SU-DHL-6 (cell line): ENCODE results near the gene OXA1L.

Experiments
- H2AFZ ChIP-seq: fragments of 200-600 bp; sonication (generic); 2 replicates; pipeline ENCODE4 v1.6.1; 2014; ENCODE audit warnings: low read depth, mild to moderate bottlenecking, moderate library complexity, mixed read lengths, antibody characterized with exemption, low read length; ENCODE audit not compliant: severe bottlenecking
- H3F3A ChIP-seq: fragments of 200-600 bp; shearing (Covaris generic); 2 replicates; pipeline ENCODE4 v1.6.0; 2016; ENCODE audit warnings: antibody characterized with exemption, mild to moderate bottlenecking; ENCODE audit not compliant: insufficient read depth
- H3K27ac ChIP-seq: fragments of 200-600 bp; sonication (generic); 2 replicates; pipeline ENCODE4 v1.5.1; 2016; ENCODE audit warnings: low read depth, mild to moderate bottlenecking, low read length, moderate library complexity, mixed read lengths
- H3K27me3 ChIP-seq: fragments of 200-600 bp; sonication (generic), shearing (Covaris generic); 2 replicates; pipeline ENCODE4 v1.6.0; 2014; ENCODE audit warnings: mild to moderate bottlenecking, low read length
- H3K36me3 ChIP-seq: fragments of 200-600 bp; sonication (generic); 2 replicates; pipeline ENCODE4 v1.6.1; 2014; ENCODE audit warnings: mild to moderate bottlenecking, low read length, mixed read lengths
- H3K4me2 ChIP-seq: fragments of 300-600, 200-600 bp; shearing (Covaris generic), sonication (generic); 2 replicates; pipeline ENCODE4 v1.6.0; 2014; ENCODE audit warnings: low read length, low read depth, mild to moderate bottlenecking; ENCODE audit not compliant: poor library complexity, severe bottlenecking
- H3K4me3 ChIP-seq: fragments of 200-600 bp; sonication (generic); 2 replicates; pipeline ENCODE4 v1.5.1; 2014; ENCODE audit warnings: antibody characterized with exemption, low read length, mild to moderate bottlenecking, mixed read lengths; ENCODE audit not compliant: insufficient read depth, poor library complexity, severe bottlenecking
- H3K79me2 ChIP-seq: fragments of 200-600 bp; sonication (generic); 2 replicates; pipeline ENCODE4 v1.6.1; 2014; ENCODE audit warnings: mild to moderate bottlenecking, low read length, moderate library complexity; ENCODE audit not compliant: insufficient read depth
- H3K9ac ChIP-seq: fragments of 200-600 bp; sonication (generic); 2 replicates; pipeline ENCODE4 v1.7.0; 2014; ENCODE audit warnings: mild to moderate bottlenecking, low read length
- H3K9me2 ChIP-seq: fragments of 200-600 bp; sonication (generic); replicated peaks from 2 replicates; pipeline ENCODE4 v1.6.1; 2014; ENCODE audit warnings: low read length; ENCODE audit not compliant: insufficient read depth
- H3K9me3 ChIP-seq: fragments of 200-600 bp; sonication (generic); 2 replicates; pipeline ENCODE4 v1.6.1; 2014; ENCODE audit warnings: low read length, mixed read lengths; ENCODE audit not compliant: insufficient read depth
- H4K20me1 ChIP-seq: fragments of 200-600 bp; sonication (generic); 2 replicates; pipeline ENCODE4 v1.6.1; 2014; ENCODE audit warnings: low read depth, mild to moderate bottlenecking, antibody characterized with exemption, low read length, moderate library complexity, mixed read lengths
- EZH2phosphoT487 ChIP-seq: fragments of 200-600 bp; sonication (generic), shearing (Covaris generic); conservative IDR thresholded peaks from 2 replicates; pipeline ENCODE4 v1.6.1; 2018; ENCODE audit warnings: mild to moderate bottlenecking, antibody characterized with exemption, low read length, moderate library complexity, mixed read lengths
- TF ChIP-seq, protein P1 (sequence below): fragments of 200-600 bp; sonication (generic); IDR thresholded peaks from one replicate; pipeline ENCODE4 v1.5.1; 2017; ENCODE audit warnings: antibody characterized with exemption, mild to moderate bottlenecking, low read length, moderate library complexity; ENCODE audit not compliant: insufficient read depth, poor library complexity, severe bottlenecking

The OXA1L gene

DNA sequence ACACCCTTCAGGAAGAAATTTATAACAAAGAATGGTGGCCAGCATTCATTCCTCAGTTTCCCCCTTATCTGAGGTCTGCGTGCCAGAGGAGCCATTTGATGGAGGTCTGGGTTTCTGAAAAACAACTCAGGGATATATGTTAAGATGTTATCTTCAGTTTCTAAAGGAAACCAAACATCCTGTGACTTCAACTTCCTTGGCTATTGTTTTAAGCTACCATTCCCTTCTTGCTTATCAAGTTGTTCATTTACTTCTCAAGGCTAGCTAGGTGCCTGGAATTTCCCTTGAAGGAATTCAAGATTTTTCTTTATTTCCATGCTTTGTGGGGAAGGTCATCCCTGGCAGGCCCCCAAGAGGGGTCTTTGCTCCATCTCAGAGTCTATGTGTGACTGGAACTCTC lies 27.1 kb upstream of the OXA1L start:
- Histone ChIP-seq H3K79me2 (no peaks in the 10 kb centered on the region), H4K20me1 (no peaks in the 10 kb centered on the region), H3F3A (no peaks in the 10 kb centered on the region), H3K27ac (no peak overlapping the region), H3K9me3 (no peaks in the 10 kb centered on the region), H3K4me3 (no peak overlapping the region), H3K9me2 (no peaks in the 10 kb centered on the region), H3K4me2 (no peak overlapping the region), H2AFZ (no peak overlapping the region), H3K9ac (no peak overlapping the region), H3K27me3 (no peaks in the 10 kb centered on the region), H3K36me3 (no peaks in the 10 kb centered on the region)
- TF ChIP-seq EZH2phosphoT487 = no peak
- TF ChIP-seq, protein P1, sequence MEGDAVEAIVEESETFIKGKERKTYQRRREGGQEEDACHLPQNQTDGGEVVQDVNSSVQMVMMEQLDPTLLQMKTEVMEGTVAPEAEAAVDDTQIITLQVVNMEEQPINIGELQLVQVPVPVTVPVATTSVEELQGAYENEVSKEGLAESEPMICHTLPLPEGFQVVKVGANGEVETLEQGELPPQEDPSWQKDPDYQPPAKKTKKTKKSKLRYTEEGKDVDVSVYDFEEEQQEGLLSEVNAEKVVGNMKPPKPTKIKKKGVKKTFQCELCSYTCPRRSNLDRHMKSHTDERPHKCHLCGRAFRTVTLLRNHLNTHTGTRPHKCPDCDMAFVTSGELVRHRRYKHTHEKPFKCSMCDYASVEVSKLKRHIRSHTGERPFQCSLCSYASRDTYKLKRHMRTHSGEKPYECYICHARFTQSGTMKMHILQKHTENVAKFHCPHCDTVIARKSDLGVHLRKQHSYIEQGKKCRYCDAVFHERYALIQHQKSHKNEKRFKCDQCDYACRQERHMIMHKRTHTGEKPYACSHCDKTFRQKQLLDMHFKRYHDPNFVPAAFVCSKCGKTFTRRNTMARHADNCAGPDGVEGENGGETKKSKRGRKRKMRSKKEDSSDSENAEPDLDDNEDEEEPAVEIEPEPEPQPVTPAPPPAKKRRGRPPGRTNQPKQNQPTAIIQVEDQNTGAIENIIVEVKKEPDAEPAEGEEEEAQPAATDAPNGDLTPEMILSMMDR = no peak

DNA sequence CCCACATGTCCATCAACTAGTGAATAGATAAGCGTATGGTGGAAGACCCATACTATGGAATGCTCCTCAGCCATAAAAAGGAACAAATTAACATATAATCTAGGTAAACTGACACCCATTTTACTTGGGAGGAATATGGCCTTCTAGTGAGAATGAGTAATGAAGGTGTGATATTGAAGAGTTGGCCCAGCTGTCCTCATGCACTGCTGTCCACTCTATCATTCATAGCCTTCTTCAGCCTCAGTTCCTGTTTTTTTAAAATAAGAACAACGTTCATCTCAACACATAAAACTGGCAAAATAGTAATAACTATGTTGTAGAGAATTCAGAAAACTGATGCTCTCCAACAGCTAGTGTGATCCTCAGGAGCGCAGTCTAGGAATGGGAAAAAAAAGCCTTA lies 26.5 kb upstream of the OXA1L start:
- Histone ChIP-seq H3K4me3 (no peak overlapping the region), H3K27me3 (no peaks in the 10 kb centered on the region), H3K9me2 (no peaks in the 10 kb centered on the region), H3K9ac (no peak overlapping the region), H3K4me2 (no peak overlapping the region), H3K27ac (no peak overlapping the region), H3K36me3 (no peaks in the 10 kb centered on the region), H2AFZ (no peak overlapping the region), H4K20me1 (no peaks in the 10 kb centered on the region), H3K9me3 (no peaks in the 10 kb centered on the region), H3K79me2 (no peaks in the 10 kb centered on the region), H3F3A (no peaks in the 10 kb centered on the region)
- no peak for TF ChIP-seq EZH2phosphoT487
- TF ChIP-seq, protein P1 = no peak

DNA sequence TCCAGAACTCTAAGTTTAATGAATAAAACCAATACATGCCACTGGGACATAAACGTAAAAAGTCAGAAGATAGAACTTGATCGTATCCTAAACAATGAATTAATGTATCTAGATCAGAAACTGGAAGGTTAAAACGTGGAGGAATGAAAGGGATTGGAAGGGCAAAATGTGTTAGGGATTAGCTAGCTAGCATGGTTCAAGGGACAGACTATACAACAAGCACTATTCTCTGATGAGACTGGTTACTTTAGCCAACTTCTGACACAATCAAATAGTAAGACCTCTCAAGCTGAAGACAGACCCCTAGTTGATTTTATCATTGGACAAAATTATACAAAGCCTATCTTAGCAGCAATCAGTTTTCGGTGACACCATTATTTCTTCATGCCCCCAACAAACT lies 18.7 kb upstream of the OXA1L start:
- Histone ChIP-seq H2AFZ (no peak overlapping the region), H3F3A (no peaks in the 10 kb centered on the region), H3K27me3 (no peaks in the 10 kb centered on the region), H3K27ac (no peak overlapping the region), H3K79me2 (no peaks in the 10 kb centered on the region), H4K20me1 (no peaks in the 10 kb centered on the region), H3K9me2 (no peaks in the 10 kb centered on the region), H3K4me3 (no peak overlapping the region), H3K9me3 (no peaks in the 10 kb centered on the region), H3K36me3 (no peaks in the 10 kb centered on the region), H3K4me2 (no peak overlapping the region), H3K9ac (no peak overlapping the region)
- TF ChIP-seq EZH2phosphoT487 = no peak
- TF ChIP-seq, protein P1 = no peak
